Measurements from ENCODE around the gene HECTD4.
A peak's percentile ranks its signal among the peaks of the same experiment; 100 is the strongest.

HECTD4 gene

DNA sequence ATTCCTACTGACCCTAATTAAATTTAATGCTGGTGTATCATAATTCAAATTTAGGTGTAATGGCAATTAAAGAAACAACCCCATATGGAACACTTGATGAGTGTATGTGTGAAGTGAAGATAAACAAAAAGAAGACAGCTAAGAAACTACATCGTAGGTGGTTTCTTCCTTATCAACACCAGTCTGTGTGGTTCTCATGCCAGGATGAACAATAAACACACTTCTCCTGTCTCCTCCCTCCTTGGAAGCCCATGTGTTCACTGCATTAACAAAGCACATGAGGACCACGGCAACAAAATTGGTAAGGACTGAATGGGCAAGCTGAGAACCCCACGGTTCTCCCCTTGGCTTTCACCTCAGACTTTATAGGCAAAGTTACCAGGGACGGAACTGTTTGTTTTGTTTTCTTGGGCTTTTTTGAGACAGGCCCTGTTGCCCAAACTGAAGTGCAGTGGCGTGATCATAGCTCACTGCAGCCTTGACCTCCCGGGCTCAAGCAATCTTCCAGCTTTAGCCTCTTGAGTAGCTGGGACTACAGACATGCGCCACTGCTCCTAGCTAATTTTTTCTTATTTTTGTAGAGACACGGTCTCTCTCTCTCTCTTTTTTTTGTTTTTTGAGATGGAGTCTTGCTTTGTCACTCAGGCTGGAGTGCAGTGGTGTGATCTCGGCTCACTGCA is 185.9 kb downstream of the HECTD4 start:
- no peak for DNase-seq

DNA sequence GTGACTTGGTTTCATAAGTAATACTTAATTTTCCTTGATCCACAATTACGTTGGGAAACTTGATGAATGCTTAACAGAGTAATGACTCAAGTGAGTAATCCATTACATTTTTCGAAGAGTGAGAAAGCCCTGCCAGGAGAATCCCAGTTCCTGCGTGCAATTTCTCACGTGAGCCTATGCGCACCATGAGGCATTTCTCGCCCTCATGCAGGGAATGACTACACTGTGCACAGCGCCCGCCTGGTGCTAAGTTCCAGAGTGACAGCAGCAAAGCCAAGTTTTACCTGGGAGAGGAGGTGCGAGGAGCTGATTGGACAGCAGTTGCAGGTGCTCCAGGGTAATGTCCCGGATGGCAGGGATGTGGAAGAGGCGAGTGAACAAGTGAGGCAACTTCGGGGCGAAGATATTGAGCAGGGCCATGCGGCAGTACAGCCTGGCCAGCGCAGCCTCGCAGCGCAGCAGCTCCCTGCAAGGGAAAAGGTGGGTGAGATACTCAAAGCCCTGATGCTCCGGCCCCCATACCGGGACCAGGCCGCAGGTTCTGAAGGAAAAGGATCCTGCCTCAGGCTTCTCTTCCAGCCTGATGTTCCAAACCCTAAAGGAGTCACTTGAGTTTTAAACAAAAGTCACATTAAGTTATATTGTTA is 187.5 kb downstream of the HECTD4 start:
- DNase-seq: no peak

DNA sequence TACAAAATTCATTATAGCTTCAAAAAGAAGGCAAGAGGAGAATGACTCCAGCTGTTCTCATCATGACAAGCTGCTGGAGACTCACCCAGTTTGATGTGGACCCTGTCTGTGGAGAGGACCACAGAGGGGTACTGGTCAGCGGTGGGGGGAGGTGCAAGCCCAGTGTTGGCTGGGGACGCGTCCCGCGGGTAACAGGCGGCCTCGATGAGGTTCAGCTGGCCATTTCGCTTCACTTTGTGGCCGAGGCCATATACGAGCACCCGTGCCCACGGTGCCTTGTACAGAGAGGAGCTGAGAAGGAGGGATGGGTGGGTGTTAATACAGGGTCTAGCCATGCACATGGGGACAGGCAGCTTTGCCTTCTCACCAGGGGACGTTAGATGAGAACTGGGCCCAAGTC is 189.8 kb downstream of the HECTD4 start:
- DNase-seq: no peak

DNA sequence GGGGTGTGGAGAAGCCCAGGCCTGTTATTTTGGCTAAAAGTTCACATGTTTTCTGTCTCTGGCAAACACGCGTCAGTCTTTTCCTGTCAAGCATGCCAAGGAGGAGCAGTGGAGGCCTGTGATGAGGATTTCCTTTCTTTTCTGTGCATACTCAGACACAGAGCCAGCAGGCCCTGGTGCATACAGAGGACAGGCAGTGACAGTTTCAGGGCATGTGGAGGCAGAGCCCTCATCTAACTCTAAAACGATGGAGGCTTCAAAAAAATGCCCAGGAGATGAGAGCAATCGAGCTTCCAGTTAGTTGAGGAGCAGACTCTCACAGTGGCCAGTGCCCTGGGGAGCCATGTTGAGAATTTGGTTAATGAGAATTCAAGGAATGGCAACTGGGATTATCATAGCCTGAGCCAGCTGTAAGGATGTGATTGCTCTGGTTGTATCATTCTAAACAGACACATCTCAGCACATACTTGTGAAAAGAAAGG is 190.3 kb downstream of the HECTD4 start:
- no peak for DNase-seq

DNA sequence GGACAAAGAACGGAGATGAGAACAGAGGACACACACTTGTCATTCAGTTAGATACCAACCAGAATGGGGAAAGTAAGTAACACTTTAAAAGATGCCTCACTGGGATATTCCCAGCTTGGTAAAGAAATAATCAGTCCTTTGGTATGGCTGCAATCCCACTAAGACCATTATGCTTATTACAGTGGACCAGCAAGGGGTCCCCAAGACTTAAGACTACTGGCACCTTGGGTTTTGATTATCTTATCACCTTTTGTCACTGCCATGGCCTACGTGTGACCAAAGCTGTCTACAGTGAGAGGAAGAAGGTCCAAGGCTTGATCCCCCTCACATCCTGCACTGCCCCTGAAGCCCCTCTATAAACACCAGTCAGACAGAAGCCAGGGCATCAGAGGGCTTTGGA is 191.0 kb downstream of the HECTD4 start:
- no peak for DNase-seq

DNA sequence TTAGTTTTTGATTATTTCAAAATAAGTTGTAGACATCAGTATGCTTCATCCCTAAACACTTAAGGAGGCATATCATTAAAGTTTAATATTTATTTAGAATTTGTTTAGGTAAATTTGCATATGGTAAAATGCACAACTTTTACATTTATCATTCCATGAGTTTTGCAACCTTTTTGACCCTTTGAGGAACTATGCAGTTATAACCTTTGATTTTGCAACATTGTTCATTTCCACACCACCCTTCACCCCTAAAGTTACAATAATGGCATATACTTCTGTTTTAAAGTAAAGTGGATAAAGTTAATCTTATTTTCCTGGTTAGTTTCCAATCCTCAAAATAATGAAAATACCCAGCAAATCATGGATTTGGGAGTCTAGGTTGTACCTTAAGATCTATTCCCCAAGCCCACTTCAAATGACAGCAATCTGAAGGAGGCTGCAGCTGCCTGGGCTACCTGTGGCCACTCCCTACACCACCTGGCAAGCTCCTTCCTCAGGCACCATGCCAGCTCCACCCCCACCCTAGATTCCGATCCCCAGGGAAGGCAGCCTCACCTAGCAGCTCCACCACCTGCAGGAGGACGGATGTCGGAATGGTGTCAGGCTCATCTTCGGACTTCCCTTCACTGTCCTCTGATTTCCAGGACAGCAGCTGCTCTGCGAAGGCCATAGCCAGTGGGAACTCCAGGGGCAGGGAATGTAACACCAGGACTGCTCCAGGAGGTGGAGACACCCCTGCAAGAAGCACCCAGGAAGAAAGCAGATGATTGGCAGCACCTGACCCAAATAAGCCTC is 191.8 kb downstream of the HECTD4 start:
- DNase-seq: peak; percentile 84

DNA sequence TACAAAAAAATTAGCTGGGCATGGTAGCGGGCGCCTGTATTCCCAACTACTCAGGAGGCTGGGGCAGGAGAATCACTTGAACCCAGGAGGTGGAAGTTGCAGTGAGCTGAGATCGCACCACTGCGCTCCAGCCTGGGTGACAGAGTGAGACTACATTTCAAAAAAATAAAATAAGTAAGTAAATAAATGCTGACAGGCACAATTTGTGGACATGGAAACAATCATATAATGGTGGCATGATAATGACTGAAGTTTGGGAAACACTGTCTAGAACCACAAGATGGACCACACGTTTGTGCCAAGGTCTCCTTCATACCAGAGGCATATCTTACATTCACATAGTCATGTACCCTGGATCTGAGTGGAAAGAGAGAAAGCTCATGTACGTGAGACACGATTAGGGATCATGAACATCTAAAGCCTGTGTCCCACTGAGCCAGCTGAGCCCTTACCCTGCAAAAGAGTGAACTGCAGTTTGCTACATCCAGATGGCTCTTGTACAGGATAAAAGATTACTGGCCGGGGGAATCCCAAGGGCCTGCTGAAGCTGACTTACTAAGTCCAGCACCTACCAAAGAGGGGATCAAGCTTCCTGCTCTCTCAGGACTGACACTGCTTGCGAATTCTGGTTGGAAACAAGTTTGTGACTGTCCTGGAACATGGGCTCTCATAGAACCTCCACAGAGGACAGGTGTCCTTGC is 194.0 kb downstream of the HECTD4 start:
- DNase-seq: no peak

DNA sequence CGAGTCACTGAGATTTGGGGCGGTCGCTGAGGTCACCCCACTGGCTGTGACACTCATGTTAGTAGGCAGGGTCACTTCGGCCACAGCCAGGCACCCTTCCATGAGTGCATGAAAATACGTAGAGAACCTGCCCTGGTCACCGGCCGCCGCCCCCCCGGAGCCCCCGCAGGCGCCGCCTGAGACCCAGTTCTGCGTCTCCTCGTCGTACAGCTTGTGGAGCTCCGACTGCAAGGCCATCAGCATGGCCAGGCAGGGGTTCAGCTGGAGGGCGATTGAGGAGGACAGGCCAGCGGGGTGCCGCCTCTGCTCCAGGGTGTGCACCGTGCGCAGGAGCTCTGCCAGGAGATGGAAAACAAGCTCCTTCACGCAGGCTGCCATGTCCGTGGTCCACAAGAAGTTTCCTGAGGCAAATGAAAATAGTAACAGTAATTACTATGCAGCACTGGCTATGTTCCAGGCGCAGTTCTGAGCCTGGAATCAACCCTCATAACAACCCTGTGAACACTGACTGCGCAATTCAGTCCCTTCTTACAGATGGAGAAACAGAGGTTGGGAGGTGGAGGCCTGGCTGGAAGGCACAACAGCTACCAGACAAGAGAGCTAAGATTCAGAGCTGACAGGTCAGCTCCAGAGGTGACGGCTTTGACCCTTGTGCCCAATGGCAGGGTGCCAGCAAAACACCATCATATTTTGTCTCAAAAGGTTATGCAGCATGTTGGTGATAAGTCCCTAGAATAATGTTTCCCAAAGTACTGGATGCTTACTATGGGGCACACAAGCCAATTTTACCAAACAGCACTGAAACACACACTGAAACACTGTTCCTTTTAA is 196.9 kb downstream of the HECTD4 start:
- no peak for DNase-seq

DNA sequence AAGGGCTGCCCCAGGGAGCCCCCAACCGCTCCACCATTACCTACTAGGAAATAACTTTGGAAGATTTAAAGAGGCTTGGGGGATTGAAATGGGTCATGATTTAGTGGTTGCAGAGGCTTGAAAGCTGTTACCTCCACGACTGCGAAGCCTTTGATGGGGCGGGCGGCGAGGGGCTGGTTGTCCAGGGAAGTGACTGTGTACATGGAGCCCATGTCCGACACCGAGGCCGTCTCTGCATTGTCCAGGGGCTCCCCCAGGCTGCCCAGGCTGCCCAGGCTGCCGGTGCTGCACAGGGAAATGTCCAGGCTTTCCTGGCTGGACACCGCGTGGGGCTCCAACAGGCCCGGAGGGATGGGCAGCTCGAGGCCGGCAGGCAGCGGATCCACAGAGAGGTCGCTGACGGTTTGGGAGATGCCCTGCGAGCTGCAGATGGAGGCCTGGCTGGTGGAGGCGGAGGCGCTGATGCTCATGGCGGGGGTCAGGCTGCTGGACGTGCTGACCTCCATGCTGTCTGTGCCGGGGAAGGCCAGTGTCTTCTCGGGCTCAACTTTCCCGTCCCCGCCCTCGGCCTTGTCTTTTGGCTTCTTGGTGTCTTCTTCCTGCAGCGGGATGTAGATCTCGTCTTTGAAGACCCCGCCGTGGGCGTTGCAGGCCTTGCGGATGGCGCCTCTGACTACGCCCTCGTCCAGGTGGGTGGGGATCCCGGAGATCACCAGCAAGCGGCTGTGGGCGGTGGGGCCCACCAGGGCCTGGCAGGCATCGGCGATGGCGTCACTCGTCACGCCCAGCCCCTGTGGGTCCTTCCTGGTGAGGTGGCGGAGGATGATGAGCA is 198.0 kb downstream of the HECTD4 start:
- no peak for DNase-seq

DNA sequence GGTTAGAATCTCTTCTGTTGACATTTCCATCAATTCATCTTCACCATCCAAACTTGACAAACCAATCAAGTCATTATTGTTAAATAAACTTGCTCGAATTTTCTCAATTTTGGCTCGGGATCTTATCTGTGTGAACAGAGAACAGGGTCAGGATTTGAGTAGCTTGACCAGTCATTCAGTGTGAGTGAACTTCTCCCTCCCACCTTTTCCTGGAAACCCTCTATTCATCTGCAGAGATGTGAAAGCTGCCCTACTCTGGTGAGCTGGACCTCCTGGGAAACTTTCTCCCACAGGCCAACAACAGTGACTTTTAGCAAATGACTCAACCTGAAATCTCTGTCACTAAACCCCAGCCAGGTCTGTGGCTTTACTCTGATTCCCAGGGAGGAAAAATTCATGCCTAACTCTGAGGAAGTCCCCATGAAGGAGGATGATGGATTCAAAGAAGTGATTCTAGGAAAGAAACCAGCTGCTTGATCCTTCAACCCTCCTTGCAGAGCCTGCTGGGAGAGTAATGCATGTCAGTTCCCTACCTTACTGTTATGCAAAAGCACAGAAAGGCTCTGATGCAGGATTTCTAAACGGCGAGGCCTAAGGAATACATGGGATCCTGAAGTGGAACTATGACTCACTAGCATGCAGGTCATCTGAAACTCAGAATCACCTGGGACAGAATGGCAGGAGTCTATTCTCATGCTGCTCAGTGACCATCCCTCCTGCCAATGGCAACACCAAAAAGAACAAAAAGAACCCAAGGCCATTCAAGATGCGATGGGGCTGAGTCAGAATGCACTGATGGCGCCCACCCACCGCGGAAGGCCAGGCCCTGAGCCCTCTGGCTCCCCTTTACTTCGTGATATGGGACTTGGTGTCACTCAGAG is 198.8 kb downstream of the HECTD4 start:
- no peak for DNase-seq

DNA sequence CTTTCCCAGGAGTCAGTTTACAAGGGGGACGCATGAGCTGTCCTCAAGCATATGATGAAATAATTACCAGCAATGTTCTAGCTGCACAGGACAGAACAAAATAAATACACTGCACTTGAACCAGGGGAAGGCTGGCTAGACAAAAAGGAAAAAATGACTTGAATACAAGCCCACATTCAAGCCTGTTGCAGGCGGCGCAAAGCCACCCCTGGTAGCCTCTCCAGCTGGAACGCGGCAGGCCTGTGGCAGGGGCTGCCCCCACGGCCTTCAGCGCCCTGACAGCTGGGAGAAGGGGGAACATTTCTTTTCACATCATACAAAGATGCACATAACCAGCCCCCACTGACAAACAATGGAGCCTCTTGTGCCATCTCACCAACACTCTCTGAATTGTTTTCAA is 199.7 kb downstream of the HECTD4 start:
- DNase-seq: no peak

DNA sequence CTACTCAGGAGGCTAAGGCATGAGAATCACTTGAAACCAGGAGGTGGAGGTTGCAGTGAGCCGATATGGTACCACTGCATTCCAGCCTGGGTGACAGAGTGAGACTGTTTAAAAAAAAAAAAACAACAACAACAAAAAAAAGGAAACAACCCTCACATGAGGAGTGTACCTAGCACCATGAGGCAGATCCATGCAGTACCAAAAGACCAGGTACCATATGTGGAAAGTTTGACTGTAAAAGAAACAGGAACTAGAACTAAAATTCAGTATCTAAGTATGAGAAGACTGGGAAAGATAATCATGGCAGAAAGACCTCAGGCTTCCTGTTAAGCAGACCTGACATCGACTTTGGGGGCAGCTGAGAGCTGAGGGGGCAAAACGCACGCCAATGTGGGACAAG is 201.8 kb downstream of the HECTD4 start:
- no peak for DNase-seq

DNA sequence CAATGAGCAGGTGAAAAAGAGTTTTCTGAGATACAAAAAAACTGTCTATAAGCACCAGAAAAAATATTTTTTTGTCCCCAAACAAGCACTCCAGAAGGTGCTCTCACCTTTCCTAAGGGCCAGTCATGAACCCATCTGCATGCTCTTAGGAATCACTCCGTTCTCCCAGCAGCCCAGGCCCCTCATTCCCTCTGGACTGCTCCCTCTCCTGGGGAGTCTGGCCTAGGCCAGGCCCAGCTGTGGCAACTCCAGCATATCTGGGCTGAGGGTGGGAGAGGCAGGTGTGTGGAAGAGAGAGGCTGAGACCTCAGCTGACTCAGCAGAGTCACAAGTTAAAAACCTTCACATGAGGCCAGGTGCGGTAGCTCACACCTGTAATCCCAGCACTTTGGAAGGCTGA is 202.3 kb downstream of the HECTD4 start:
- no peak for DNase-seq

DNA sequence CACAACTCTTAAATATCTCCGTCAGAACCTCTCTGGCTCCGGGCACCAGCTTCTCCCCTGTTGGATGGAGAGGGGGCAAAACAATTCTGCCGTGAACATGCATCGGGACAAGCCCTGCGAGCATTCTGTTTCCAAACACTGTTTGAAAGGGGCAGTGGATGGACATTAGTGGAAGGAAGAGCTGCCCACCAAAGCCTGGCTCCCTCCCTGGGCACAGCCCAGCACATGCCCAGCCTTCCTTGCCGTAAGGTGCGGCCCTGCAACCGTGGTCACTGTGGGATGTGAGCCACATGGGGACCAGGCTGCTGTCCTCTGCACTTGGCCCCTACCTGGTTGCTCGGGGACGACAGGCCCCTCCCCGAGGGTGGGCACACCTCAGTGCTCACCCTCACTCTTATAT is 202.9 kb downstream of the HECTD4 start:
- no peak for DNase-seq

DNA sequence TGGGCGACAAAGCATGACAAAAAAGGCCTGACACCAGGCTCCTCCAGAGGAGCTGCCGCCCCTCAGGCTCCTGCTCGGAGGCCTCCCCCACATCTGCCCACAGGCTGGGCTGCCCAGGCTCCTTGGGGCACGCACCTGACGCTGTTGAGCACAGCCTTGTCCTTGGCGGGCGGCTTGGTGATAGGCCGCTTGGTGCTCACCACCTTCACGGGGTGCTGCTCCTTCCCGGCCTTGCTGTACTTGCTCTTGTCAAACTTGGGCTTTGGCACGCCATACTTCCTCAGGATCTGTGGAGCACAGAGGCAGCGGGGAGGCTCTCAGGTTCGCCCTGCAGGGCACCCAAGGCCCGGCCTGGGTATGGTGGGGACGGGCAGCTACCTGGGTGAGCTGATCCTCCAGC is 203.4 kb downstream of the HECTD4 start:
- DNase-seq: no peak

DNA sequence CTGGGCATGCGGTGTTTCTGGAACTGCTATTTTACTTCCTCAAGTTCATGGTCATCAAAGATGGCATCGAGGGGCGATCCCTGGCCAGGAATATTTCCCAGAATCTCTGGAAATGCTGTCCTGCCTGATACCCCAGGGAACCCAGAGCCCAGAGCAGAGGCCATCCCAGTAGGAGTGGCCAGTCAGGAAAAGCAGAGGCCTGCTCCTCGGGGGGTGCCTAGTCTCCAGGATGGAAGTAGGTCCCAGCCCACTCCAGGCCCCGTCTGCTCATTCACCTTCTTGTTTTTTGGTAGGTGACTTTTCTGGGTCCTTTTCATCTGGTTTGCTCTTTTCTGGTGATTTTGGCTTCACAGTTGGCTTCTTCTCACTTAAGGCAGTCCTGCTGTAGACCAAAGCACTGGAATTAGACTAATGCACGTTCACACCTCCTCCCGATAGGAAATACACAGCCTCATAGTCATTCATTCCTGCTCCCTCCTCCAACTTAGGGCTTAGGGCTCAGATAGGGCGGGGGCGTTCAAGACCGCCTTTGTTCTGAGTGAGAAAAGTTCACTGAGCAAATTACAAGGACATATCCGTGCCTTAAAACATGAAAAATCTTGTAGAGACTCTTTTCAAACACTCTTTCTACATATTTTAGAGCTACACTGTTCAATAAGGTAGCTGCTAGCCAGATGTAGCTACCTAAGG is 205.8 kb downstream of the HECTD4 start:
- DNase-seq: no peak

DNA sequence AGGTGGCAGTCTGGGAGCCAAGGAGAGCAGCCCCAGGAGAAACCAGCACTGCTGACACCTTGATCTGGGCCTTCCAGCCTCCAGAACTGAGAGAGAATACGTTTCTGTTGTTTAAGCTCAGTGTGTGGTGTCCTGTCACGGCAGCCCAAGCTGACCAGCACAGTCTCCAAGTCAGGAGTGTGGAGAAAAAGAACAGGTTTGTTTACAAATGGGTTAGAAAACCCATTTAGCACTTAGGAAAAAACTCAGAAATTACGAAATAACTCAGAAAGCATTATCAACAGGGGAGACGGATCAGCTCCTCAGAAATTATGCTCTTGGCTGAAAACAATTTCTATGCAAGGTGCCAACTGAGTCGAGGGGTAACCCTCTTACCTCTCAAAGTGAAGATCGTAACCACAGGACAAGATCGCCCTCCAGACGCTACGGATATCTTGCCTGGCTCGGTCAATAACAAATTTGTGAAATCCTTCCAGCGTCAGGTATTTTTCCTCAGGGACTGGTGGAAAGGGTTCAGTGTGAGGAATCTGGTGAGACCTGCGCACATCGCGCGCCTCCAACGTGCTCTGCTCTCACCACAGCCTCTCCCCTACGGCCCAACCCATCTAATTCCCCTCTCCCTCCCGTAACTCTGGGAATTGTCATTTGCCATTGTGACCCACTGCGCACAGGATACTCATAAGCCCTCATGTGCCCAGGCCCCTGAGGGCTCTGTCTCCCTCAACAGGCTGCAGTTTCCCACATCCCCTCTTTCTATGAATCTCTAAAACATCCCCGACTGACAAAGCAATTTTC is 206.7 kb downstream of the HECTD4 start:
- DNase-seq: no peak

DNA sequence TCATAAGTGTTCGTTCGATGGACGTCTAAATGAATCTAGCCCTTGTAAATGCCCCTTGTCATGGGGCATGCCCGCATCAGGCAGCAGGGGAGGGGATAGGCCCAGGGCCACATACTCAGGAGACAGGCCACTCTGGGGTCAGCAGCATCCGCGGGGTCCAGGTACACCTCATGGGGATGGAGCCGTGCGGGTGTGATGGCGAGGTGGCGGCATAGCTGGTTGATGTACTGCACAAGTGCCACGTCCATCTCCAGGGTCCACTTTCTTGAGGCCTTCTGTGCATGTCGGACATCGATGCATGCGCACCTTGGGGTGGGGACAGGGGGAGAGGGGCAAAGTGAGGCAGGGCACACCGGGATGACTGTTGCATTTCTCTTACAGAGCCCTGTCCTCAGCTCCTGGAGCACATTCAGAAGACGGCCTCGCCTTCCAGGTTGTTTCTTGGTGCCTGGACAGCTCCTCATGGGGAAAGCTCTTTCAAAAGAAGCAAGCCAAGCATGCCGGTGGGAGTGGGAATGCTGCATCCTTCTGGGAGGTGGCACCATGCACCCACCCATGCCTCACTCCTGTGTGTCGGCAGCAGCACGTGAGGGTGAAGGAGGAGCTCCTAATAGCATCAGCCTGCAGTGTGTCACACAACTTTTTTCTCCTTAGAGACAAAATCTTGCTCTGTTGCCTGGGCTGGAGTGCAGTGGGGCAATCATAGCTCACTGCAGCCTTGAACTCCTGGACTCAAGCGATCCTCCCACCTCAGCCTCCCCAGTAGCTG is 209.5 kb downstream of the HECTD4 start:
- no peak for DNase-seq
